ENCODE measurements around the gene MINDY4B.

The MINDY4B gene

GRCh38 chr3:150922611-150923010 is 17.4 kb upstream of the MINDY4B start:
- H3K4me3 ChIP-seq (replicated peaks; ENCODE audit: low read depth, low read length) = no peak overlapping the region
- TF ChIP-seq CTCF (IDR thresholded peaks at IDR 0.05; ENCODE audit: insufficient read depth, low read length, poor library complexity, severe bottlenecking) = no peak
- H3K36me3 ChIP-seq (ENCODE audit: control insufficient read depth, insufficient read depth, low read length) = no peaks in the 10 kb centered on the region
- no peak for DNase-seq (ENCODE audit: extremely low read depth, insufficient read length)
- no peaks in the 10 kb centered on the region; the same call in 1 of the 2 replicates for H3K27me3 ChIP-seq (replicated peaks; ENCODE audit: control insufficient read depth, insufficient read depth, low read length)

GRCh38 chr3:150921209-150921608 is 16.0 kb upstream of the MINDY4B start:
- TF ChIP-seq CTCF (IDR thresholded peaks at IDR 0.05; ENCODE audit: insufficient read depth, low read length, poor library complexity, severe bottlenecking) = no peak
- DNase-seq (ENCODE audit: extremely low read depth, insufficient read length) = no peak
- Histone ChIP-seq H3K27me3 (replicated peaks; ENCODE audit: control insufficient read depth, insufficient read depth, low read length) (no peaks in the 10 kb centered on the region; the same call in 1 of the 2 replicates), H3K4me3 (replicated peaks; ENCODE audit: low read depth, low read length) (no peak overlapping the region), H3K36me3 (ENCODE audit: control insufficient read depth, insufficient read depth, low read length) (no peaks in the 10 kb centered on the region)

GRCh38 chr3:150920236-150920635 is 15.0 kb upstream of the MINDY4B start:
- no peak for TF ChIP-seq CTCF (IDR thresholded peaks at IDR 0.05; ENCODE audit: insufficient read depth, low read length, poor library complexity, severe bottlenecking)
- DNase-seq (ENCODE audit: extremely low read depth, insufficient read length) = no peak

GRCh38 chr3:150917951-150918350 is 12.7 kb upstream of the MINDY4B start:
- H3K4me3 ChIP-seq (replicated peaks; ENCODE audit: low read depth, low read length) = no peak overlapping the region
- no peaks in the 10 kb centered on the region; the same call in 1 of the 2 replicates for H3K27me3 ChIP-seq (replicated peaks; ENCODE audit: control insufficient read depth, insufficient read depth, low read length)
- no peaks in the 10 kb centered on the region for H3K36me3 ChIP-seq (ENCODE audit: control insufficient read depth, insufficient read depth, low read length)
- TF ChIP-seq CTCF (IDR thresholded peaks at IDR 0.05; ENCODE audit: insufficient read depth, low read length, poor library complexity, severe bottlenecking) = no peak
- DNase-seq (ENCODE audit: extremely low read depth, insufficient read length) = no peak

More at GRCh38 chr3:150920236-150920635, 15.0 kb upstream of the MINDY4B start:
- H3K4me3 ChIP-seq (replicated peaks; ENCODE audit: low read depth, low read length) = no peak overlapping the region
- no peaks in the 10 kb centered on the region; the same call in 1 of the 2 replicates for H3K27me3 ChIP-seq (replicated peaks; ENCODE audit: control insufficient read depth, insufficient read depth, low read length)
- no peaks in the 10 kb centered on the region for H3K36me3 ChIP-seq (ENCODE audit: control insufficient read depth, insufficient read depth, low read length)

- H3K36me3 ChIP-seq (ENCODE audit: control insufficient read depth, insufficient read depth, low read length) = no peaks in the 10 kb centered on the region
- no peak for TF ChIP-seq CTCF (IDR thresholded peaks at IDR 0.05; ENCODE audit: insufficient read depth, low read length, poor library complexity, severe bottlenecking)
- no peak for DNase-seq (ENCODE audit: extremely low read depth, insufficient read length)
- H3K27me3 ChIP-seq (replicated peaks; ENCODE audit: control insufficient read depth, insufficient read depth, low read length) = no peaks in the 10 kb centered on the region; the same call in 1 of the 2 replicates
- H3K4me3 ChIP-seq (replicated peaks; ENCODE audit: low read depth, low read length) = no peak overlapping the region
These were observed 8.1 kb upstream of the MINDY4B start for GRCh38 chr3:150913133-150913922.

Measured in GM06990 (cell line).